HG03571 (cell line): Measurements from ENCODE around the gene CPB1.

Source experiments
- ATAC-seq: cut with Tn5 transposase; IDR thresholded peaks from one replicate; pipeline ENCODE4 v1.9.1; 2021; ENCODE audit not compliant: unreplicated experiment

Gene CPB1

DNA sequence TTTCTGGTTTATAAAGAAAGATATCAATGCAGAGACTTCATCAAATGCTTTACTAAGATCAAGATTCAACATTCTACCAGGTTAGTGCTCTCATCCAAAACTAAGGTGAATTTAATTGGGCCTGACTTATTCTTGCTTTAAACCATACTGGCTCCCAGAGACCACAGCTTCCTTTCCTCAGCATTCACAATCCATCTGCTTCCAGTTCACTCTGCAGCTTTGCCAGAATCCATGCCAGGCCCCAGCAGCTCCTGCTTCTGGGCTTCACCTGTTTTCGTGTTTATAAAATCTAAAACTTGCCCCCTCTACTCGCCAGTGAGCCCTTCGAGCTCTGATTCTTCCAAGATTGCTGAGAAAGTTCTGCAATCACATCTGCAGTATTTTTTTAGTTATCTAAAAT lies 2.3 kb downstream of the CPB1 start:
- ATAC-seq, result no peak

DNA sequence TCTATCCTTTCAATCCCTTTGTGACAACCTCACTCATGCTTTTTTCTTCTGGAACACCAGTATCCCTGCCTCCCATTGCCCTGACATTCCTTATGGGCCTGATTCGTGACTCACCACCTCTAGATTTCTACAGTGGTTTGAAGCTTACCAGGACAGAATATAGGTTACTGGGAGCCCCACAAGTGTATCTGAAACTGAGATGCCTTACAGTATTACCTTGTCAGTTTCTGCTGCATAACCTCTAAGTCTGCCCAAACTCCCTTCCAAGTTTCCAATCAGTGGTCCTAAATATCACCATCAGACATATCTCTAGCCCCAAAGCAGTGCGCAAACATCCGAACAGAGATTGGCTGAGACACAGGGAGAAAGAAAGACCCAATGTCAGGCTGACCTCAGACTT lies 5.6 kb downstream of the CPB1 start:
- ATAC-seq, result no peak

DNA sequence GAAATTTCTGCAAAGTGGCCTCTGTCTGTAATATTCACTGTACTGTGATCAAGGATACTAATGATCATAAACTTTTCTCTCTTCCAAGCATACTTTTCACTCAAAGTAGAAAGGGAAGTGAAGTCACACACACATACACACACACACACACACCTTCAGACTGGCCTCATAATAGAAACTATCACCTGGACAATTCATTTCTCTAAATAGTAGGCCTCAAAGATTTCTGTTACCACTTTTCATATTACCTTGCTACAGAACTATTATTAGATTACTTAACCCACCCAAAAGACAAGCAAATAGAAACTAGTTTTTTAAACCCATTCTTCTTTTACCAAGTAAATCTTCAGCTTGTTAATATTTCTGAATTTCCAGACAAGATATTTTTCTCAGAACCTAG lies 12.2 kb downstream of the CPB1 start:
- no peak for ATAC-seq

DNA sequence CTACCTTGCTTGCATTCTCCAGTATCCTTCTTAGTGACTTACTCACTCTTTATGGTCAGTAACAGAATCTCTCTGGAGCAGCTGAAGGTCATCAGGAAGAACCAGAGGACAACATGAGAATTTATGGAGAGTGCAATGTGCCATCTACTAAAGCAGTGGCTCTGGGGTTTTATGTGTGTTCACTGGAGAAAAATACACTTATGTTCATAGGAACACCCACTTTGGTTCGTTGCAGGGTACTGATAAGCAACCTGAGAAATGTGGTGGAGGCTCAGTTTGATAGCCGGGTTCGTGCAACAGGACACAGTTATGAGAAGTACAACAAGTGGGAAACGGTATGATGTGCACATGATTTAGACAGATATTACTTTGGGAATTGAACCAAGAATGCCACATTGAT lies 12.8 kb downstream of the CPB1 start:
- no peak for ATAC-seq

DNA sequence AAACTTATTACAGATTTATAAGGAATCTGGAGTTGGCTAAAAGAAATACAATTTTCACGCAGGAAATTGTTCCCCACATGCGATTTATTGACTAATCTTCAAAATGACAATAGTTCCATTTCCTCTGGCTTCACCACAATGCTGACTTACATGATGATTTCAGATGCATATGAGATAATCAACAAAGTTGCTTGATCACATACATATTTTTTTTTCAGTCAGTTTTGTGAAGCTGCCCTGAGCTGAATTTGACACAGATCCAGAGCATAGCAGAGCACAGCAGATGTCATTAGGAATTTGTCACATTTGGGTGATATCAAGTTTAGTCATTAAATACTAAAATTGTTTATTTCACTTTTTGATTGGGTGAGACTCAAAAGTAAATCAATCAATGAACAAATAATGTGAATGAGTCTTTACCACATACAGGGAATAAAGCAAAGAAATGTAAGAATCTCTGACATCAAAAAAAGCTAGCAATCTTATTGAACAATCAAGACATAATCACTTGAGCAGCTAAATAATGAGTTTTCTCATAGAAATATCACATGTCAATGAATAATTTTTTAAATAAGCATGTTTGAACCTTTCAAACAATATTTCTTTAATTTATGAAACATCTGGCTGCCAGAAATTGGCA lies 18.3 kb downstream of the CPB1 start:
- no peak for ATAC-seq

DNA sequence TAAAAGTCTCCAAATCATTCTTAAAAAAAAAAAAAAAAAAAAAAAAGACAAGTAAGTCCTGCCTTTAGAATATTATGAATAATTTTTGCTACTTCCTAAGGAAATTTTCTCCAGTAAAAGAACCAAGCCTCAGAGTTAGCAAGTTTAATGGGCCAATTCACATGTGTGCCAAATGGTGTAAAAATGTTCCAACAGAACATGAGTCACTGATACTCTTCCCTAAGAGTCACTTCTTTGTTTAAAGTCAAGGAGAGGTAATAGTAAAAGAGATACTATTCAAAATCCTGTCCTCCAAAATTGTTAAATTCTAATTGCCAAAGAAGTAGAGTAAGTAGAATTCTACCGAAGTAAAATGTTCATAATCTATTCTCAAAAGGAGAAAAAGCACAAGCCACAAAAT lies 19.7 kb downstream of the CPB1 start:
- ATAC-seq, result no peak

DNA sequence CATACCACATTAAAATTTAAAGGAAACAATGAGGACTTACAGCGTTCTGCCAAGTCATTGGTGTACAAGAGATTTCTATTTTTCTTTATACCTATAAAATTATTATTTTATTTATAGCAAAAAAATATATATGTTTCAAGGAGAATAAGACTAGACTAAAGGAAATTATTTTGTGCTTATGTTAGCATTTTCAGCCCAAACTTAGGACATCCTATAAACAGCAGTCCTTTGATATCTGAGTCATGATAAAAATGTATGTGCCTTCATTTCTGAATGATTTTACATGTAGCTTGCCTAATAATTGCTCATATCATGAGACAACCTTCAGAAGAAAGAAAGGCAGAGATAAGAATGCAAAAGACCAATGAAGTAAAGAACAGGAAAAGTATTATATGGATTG lies 20.8 kb downstream of the CPB1 start:
- ATAC-seq, result no peak

DNA sequence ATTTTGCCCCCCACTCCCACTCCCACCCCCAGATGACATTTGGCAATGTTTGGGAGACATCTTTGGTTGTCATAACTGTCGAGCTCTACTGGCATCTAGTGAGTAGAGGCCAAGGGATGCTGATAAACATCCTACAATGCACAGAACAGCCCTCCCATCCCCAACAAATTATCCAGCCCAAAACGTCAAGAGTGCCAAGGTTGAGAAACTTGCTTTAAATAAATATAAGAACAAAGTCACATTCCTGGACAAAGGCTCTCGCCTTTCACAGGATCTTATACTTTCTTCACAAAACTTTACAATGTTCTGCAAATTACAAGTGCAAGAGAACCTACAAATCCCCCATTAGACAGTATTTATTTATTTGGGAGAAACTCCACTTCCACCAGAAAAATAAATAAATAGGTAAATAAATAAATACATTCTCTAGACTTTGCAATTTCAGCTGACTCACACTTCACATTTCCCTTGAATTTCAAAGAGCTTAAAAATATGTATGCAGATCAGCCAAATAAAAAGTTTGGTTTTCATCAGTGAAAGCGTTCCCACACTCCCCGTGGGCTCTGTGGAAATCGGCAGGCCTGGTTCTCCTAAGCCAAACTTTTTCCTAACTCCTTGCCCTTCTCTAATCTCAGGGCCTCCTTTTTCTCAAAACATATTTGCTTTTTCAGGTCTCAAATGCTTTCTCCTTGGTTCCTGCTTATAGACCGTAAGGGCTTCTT lies 24.8 kb downstream of the CPB1 start:
- no peak for ATAC-seq

DNA sequence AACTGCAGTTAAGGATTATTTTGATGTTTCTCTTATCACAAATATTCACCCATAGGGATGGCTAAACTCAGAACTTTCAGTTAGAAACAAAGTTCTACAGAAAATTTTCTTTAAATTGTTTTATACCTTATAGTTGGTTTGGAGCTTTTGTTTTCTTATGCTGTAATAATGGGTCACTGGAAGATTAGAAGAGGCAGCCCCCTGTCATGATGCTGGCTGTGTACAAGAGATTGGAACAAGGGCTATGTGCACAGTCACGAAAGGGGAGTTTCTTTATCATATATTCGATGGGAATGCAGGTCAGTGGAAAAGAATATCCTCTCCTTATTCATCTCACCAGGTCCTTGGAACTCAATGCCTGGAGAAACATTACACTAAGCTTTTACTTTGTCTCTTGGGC lies 25.5 kb downstream of the CPB1 start:
- ATAC-seq, result no peak

DNA sequence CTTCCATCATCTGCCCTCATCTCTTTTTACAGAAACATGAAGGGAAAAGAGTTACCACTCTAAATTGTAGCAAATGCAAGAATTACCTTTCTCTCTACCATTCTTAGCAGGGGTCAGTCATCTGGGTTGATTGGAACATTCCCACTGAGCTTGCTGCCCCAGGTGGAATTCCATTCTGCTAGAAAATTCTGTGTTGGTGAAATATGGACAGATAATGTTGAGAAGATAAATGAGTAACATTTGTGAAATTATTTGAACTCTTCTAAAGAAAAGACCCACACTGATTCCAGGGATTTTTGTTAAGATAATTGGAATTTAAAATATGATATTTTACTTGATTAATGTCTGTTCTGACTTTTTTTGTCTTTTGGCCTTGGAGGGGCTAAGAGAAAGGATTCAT lies 26.4 kb downstream of the CPB1 start:
- no peak for ATAC-seq

DNA sequence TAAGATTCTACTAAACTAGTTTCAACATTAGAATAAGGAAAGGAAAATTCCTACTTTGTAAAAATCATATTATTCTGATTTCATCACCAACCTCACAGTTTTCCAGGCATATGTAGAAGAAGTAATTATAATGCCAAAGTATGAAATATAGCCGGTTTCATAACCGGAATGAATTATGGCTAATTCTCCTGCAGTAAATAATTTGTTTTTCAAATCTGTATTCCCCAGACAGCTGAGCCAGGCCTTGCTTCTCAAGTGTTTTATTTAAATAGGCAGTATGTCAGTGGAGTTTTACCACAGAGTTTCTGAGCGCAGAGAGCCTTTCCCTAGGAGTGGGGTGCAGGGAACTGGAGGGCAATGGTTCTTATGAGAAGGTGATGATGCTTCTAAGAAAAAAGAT lies 28.8 kb downstream of the CPB1 start:
- ATAC-seq, result no peak

DNA sequence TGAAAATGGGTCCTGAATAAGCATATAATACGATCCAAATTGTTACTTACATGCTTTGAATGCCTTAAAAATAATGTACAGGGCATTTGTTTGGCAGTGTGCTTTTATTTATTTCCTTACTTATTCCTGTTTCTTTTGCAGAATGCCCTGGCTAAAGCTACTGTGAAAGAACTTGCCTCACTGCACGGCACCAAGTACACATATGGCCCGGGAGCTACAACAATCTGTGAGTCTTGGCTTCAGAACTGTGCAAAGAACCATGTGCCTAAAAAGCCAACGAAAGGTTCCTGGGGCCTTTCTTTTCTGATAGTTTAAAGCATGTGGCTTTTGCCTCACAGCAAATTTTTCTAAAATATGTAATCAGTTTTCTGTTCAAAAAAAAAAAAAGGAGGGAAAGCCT lies 29.7 kb downstream of the CPB1 start:
- ATAC-seq, result no peak

DNA sequence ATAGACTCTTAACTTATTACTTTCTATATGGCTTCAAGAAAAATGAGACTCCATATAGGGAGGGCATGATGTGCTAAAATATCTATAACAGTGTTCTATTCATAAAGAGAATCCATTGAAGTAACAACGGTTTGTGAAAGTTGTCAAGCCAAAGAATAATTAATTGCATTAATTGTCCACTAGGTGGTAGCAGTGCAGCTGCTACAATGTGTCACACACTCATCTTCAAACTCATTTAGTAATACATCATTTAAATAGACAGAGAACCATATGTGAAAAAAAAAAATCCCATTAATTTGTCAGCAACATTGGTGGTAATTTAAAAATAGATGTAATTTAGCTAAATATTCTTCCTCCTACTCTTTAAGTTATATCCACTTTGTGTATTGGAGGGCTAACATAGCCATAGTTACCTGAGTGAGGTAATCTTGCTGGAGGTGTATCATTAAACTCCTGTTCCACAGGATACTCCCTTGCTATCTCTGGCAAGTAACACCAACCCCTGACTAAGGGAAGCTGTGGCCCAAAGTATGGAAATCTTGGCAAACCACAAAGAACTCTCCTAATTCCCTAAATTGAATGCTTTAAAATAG lies 33.8 kb downstream of the CPB1 start:
- peak; percentile 73 for ATAC-seq

DNA sequence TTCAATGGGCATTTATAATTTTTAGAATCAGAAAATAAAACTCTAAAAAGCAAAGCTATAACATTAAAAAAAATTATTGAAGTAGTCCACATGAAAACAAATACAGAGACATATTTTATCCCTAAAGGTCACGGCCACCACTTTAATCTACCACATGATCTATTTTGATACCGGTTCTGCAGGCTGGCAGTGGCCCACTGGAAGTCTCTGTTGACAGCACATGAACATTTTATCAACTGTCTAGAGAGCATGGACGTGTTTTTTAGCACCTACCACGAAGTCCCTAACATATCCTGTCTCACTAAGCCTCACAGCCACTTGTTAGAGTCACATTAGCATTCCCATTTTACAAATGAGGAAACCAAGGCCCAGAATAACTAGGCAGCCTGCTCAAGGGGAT lies 35.7 kb downstream of the CPB1 start:
- no peak for ATAC-seq

DNA sequence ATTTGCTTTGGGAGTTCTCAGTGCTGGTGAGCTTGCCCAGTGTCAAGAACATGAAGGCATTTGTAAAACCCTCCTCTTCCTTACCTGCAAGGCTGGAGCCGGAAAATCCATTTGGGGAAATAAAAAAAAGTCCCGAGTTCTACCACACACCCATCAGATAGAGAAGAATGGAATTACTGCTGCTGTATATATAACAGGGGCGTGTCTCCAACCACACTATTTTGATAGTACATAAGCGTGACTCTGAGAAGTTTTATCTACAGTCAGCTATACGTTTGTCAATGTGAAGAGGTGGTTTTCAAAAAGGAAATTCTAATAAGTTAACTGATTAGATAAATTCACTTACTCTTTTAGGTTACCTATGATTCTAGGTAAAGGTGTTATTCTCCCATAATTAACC lies 36.2 kb downstream of the CPB1 start:
- no peak for ATAC-seq

DNA sequence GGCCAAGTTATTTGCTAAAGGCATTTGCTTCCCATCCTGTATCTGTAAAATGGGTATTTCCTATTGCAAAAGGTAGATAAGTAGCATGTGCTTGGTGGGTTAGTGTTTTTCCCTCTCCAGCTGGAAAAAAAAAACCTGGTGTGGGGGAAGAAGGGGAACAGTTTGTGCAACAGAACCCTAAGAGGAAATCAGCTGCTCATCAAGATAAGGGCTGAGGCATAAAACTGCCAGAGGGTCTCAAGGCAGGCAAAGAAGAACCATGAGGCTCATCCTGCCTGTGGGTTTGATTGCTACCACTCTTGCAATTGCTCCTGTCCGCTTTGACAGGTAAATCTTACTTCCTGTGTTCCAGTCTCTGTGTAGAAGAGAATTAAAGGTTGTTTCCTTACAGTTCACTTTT lies 37.4 kb downstream of the CPB1 start, which contains the start of gene CPA3:
Gene CPA3, plus strand, starts transcription at position 248 of the 400 bp plus-strand sequence. Its CDS starts 12 bp downstream, at position 260.
- ATAC-seq, result no peak

DNA sequence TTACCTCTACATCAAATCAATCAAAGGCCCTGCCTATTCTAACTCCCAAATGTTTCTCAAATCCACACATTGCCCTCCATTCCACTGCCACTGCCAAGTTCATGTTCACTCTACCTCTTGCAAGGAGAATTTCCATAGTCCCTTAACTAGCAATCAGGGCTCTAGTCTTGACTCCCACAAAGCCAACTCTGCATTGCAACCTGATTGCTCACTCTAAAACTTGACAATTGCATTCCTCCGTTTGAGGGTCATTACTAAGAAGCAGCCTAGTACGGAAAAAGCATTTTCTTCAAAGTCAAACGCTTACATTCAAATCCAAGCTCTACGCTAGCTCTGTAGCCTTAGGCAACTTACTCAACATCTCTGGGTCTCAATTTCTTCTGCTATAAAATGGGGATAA lies 38.6 kb downstream of the CPB1 start:
- no peak for ATAC-seq

DNA sequence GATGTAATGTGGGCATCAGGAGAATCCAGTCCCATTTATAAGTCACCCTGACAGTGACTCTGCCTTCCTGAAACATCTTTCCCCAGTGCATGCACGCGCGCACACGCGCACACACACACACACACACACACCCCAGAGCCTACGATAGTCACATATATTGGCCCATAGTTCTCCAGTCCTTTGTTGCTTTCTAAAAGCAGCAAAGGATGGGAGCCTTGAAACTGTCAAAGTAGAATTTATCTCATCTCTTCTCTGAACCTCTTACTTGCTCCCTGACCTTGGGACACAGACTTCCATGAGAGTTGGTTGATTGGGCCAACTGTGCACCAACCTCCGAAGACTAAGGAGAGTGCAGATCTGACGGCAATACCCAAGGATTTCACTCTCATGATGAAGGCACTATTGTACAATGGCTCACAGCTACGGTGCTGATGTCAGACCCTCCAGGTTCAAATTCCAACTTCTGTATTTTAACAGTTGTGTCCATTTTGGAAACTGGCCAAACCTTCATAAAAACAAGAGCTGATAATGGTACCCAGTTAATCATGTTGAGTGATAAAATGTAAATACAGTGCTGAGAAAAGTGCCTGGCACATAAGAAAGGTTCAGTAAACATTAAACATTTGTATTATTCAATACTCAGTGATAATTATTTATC lies 45.8 kb downstream of the CPB1 start:
- no peak for ATAC-seq

DNA sequence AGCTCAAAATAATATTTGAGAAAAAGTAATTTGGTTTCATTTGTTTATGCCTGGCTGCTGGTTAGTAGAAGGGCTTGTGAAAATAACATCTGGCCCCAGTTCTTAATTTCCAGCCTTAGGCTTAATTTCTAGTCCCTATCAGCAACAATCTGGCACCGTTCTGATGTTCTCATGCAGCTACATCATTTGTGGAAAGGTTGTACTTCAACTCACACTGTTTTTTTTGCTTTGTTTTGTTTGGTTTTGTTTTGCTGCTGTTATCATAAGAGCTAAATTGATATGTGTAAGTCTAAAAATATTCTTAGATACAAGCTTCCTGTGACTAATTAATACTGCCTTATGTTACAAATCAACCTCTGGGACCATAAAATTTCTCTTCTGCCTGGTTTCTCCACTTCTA lies 46.4 kb downstream of the CPB1 start:
- ATAC-seq, result no peak

DNA sequence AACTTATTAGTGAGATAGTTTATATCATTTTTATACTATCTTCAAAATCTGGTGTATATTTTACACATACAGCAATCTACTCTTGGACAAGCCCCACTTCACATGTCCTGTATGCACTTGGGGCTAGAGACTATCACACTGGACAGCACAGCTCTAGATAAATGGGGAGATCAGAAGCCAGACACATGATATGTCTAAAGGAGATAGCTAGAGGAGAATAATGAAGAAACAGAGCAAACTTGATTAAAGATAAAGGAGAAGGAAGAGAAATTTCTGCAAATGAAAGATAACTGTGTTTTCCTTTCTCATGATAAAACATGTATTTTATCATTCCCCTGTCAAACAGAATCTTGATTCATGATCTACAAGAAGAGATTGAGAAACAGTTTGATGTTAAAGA lies 50.5 kb downstream of the CPB1 start:
- ATAC-seq, result no peak

DNA sequence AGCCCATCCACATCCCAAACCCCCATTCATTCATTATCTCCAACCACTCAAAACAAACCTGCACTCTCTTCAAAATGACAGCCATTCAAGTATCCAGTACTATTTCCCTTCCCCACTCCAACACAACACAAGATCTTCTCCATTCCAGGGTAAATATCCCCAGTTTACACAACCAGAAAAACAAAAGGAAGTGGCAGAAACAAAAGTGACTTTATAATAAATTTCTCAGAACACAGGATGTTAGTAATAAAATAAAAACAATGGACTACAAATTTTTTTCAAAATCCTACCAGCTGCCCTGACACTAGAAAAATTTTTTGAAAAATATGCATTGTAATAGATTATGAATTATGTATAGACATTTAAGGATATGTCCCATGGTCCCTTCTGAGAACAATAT lies 51.6 kb downstream of the CPB1 start:
- ATAC-seq, result no peak

DNA sequence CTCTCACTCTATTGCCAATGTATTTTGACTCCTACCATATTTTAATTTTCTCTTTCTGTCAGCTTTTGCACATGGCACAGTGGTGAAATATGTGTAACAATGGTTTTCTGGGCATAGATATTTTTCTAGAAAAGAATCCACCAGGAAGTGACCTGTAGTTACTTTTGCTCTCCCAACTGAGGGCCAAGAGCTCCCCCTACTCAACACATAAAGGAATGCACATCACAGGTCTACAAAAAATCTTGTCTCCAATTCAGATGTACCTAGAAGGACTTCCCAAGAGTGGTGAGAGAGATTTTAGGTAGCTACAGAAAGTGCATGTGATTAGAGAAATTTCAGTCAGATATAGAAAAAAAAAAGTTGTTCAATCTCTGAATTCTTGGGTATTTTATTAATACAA lies 53.1 kb downstream of the CPB1 start:
- ATAC-seq, result no peak
